ENCODE measurements around the gene TRMU.

- no peak for TF ChIP-seq CTCF (IDR thresholded peaks at IDR 0.05)
- TF ChIP-seq POLR2A (IDR thresholded peaks at IDR 0.05): no peak
These were observed 7.6 kb upstream of the TRMU start for GRCh38 chr22:46327691-46328465.
